ENCODE results near the gene GLIPR1L2.
"Not testable (repeated sequence)": the region's sequence is repeated elsewhere in the genome, so short reads cannot be mapped to it uniquely, and the experiment has no call there.

Gene GLIPR1L2

DNA sequence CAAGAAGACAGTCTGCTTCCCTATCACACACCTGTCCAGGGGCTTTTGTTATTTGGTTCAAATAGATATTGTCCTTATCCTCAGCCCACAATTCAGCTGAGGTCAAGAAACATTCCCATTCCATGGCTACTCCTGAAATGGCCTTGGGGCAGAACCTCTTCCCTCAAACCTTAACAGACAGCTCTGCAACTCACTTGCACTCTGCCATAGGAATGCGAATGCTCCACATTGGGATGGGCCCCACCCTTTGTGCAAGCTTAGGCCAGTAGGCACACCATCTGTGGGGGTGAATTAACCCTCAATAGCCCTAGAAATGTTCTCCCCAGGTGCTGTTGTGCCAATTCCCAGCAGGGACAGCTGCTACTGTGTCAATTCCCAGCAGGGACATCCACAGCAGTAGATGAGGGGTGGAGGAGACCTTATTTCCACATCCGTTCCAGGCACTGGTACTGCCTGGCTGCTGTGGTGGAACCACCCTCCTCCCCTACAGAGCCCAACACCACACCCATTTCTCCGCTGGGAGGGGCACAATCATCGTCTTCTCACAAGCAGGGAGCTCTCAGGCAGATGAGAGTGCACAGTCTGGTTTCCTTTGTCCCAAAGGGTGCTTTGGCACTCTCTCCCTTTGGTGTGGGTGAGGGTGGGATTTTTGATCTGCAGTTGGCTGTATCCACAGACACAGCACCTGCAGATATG lies 47.3 kb downstream of the GLIPR1L2 start:
- DNase-seq: no peak

DNA sequence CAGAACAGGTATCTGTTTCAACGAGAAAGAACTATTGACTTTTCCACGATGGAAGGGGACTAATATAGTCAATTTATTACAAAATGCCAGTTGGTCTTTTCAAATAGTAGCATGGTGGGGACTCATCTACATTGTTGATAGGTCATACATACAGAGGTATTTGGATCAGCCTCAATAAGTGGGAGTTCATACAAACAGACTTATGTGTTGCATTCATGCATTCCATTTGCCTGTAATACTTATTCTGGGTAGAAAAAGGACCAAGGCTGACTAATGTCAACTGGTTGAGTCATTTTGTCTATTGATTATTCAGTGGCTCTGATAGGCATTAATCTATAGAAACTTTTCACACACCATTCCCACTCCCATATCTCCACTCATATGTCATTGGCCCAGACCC lies 48.2 kb downstream of the GLIPR1L2 start:
- no peak for DNase-seq

DNA sequence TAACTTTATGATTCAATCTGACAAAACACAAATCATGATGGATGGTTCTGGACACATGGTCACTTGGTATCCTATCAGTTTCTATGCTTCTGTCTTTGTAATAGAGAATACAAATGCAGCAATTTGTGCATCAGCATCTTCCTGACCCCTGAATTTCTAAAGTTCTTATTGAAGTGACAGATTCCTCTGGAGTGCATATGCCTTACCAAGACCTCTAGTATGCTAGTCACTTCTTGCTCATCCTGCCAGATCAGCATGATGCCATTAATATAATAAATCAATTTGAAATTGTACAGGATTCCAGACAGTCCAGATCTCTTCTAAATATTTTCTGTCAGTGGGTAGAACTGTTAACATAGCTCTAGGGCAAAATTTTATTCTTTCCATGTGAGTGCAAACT lies 49.0 kb downstream of the GLIPR1L2 start:
- no peak for DNase-seq

DNA sequence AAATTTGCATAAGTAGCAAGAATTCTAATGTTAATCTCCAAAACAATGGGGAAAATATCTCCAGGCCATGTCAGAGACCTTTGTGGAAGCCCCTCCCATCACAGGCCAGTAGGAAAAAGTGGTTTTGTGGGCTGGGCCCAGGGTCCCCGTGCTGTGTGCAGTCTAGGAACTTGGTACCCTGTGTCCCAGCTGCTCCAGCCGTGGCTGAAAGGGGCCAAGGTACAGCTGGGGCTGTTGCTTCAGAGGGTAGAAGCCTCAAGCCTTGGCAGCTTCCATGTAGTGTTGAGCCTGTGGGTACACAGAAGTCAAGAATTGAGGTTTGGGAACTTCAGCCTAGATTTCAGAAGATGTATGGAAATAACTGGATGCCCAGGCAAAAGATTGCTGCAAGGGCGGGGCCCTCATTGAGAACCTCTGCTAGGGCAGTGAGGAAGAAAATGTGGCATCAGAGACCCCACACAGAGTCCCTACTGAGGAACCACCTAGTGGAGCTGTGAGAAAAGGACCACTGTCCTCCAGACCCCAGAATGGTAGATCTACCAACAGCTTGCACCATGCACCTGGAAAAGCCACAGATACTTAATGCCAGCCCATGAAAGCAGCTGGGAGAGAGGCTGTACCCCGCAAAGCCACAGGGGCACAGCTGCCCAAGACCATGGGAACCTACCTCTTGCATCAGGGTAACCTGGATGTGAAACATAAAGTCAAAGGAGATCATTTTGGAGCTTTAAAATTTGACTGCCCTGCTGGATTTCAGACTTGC lies 51.0 kb downstream of the GLIPR1L2 start:
- not testable (repeated sequence) for DNase-seq

DNA sequence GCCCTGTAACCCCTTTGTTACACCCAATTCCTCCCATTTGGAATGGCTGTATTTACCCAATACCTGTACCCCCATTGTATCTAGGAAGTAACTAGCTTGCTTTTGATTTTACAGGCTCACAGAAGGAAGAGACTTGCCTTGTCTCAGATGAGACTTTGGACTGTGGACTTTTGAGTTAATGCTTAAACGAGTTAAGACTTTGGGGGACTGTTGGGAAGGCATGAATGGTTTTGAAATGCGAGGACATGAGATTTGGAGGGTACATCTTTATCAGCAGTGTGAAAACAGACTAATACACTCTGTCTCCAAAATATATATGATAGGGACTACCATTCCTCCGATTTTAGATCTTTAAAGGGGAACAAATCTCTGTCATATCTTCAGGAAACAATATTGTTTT lies 51.6 kb downstream of the GLIPR1L2 start:
- not testable (repeated sequence) for DNase-seq

DNA sequence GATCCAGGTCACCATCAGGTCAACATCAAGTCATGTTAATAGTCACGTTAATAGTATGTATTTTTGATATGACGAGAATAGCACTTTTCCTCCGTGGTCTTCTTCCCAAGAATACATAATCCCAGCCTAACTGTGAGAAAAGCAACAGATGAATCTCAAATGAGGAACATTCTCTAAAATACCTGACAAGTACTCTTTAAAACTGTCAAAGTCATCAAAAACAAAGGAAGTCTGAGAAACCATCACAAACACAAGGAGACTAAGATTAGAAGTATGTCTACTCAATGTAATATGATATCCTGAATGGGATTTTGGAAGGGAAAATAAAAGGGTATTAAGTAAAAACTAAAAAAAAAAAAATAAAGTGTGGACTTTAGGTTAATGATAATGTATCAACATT lies 52.8 kb downstream of the GLIPR1L2 start:
- DNase-seq: no peak

DNA sequence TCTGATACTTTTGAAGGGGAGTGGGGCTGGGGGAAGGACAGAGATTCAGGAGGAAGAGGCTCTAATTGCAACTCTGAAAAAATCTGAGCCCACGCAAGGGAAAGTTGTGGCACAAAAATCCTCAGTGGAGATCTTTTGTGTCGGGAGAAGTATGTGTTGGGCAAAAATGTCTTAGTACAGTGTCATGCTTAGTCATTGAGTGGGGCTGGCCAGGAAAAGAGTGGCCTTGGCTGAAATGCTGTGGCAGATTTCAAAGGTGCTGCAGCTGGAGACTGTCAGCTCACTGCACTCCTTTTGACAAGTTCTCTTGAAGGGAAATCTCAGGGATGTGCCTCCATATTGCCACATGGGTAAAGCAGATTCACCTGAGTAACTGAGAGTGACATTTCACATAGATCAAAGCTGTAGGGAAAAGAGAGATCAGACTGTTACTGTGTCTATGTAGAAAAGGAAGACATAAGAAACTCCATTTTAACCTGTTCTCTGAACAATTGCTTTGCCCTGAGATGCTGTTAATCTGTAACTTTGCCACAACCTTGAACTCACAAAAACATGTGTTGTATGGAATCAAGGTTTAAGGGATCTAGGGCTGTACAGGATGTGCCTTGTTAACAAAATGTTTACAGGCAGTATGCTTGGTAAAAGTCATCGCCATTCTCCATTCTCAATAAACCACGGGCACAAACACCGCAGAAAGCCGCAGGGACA lies 53.7 kb downstream of the GLIPR1L2 start:
- DNase-seq: no peak

DNA sequence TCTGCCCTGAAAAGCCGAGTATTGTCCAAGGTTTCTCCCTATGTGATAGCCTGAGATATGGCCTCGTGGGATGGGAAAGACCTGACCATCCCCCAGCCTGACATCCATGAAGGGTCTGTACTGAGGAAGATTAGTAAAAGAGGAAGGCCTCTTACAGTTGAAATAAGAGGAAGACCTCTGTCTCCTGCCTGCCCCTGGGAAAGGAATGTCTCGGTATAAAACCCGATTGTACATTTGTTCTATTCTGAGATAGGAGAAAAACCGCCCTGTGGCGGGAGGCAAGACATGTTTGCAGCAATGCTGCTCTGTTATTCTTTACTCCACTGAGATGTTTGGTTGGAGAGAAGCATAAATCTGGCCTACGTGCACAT lies 54.2 kb downstream of the GLIPR1L2 start:
- DNase-seq: not testable (repeated sequence)

DNA sequence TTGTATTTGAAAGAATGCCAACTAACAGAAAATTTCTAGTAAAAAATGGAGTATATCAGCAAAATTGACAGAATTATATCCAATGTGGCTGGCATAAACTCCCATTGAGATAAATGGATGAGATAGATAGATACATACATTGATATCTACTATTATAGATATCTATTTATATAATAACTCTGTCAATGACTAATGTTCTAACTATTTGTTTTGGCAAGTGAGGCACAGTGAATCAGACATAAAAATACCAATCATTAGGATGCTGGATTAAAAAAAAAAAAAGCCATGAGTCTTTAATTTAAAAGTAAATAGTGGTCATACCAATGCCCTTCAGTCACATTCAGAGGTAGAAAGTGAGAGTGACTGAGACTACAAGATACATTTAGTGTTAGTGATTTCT lies 56.0 kb downstream of the GLIPR1L2 start:
- no peak for DNase-seq

DNA sequence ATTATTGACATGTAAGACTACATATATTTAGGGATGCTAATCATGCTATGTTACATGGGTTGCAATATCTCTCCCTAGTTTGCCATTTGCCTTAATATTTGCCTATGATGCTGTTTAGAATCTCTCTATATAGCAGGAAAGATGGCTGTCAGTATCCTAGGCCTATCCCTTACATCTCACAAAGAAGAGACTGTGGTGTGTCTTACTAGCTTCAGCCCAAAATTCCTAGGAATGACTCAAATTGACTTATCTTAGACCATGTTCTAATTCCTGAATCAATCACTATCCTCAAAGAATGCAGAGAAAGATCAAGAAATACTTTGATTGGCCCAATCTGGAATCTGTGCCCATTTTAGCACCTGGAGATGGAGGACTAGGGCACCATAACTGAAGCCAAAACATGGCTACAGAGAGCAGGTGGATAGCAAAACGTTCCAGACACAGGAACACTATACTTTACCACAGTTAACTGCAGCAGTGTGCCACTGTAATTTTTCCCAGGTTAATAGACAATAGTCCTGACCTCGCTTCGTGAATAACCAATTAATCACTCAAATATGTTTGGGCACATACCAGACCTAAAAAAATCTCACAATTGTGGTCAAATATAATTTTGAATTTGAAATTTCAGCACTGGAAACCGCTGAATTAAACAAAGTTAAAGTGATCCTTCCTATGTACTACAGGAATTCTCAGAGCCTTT lies 57.0 kb downstream of the GLIPR1L2 start:
- DNase-seq: no peak

DNA sequence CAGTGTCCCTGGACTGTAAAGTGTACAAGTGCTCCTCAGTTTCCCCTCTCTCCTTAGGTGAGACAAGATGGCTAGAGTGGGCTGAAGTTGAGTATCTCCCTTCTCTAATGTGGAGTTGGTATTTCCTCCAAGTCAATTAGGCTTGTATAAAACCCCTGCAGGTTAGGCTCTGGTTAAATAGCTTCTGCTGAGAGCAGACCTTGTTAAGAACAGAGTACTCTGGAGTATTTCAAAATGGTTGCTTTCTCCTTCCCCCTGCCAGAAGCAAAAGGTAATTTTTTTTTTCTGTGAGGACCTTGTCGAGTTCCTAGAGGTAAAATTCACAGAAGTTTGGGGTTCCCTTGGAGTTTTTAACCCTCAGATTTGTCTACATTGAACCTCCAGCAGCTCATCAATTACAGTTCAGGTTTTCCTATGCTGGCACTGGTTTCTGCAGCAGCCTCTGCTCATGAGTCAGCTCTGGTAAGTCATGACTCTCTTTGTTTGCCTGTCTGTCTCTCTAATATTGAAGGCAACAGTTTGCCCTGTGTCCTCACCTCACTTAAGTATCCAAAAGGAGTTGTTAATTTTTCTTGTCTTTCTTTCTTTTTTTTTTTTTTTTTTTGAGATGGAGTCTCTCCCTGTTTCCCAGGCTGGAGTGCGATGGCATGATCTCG lies 61.9 kb downstream of the GLIPR1L2 start:
- no peak for DNase-seq

DNA sequence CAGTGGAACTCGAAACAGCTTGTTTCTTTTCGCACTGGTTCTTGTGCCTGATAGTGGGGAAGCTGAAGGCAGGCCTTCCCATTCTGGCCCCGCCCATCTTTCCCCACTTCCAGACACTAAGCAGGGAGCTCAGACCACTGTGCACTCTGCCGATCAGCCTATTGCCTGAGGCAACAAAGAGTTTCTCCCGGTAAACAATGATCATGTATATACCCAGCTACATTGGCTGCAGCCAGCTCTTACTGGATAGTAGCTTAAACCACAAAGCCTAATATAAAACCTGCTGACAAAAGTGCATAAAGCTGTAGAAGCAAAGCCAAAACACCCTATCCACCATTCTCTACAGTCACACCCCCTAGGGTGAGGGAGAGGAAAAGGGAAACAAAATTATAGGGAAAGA lies 65.0 kb downstream of the GLIPR1L2 start:
- no peak for DNase-seq

DNA sequence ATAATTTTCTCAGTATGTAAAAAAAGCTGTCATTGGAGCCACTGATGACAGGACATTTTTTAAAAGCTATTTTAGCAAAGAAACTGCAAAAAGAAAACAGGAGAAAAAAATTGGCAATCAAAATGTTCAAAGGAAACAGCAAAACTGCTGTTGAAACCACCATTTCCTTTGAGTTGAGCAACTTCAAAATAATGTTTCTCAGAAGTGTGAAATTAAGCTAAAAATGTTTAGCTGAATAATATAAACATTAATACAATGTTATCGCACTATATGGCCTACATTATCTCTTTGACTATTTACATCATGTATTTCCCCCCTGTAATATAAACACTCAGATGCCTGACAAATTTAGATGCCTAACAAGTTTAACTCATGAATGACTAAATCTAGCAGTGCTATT lies 66.3 kb downstream of the GLIPR1L2 start:
- DNase-seq: no peak

DNA sequence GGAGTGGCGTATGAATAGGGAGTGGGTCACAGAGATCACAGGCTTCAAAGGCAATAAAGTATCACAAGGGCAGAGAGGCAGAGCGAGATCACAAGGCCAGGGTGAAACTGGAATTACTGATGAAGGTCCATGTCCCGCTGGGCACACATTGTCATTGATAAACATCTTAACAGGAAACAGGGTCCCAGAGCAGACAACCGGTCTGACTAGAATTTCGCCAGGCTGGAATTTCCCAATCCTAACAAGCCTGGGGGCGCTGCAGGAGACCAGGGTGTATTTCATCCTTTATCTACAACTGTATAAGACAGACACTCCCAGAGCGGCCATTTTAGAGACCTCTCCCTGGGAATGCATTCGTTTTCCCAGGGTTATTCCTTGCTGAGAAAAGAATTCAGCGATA lies 67.0 kb downstream of the GLIPR1L2 start:
- not testable (repeated sequence) for DNase-seq

DNA sequence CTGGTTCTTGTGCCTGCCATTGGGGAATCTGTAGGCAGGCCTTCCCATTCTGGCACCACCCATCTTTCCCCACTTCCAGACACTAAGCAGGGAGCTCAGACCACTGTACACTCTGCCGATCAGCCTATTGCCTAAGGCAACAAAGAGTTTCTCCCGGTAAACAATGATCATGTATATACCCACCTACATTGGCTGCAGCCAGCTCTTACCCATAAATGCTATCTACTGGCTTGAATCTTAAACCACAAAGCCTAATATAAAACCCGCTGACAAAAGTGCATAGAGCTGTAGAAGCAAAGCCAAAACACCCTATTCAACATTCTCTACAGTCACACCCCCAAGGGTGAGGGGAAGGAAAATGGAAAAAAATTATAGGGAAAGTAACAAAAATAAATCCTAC lies 68.9 kb downstream of the GLIPR1L2 start:
- DNase-seq: no peak

DNA sequence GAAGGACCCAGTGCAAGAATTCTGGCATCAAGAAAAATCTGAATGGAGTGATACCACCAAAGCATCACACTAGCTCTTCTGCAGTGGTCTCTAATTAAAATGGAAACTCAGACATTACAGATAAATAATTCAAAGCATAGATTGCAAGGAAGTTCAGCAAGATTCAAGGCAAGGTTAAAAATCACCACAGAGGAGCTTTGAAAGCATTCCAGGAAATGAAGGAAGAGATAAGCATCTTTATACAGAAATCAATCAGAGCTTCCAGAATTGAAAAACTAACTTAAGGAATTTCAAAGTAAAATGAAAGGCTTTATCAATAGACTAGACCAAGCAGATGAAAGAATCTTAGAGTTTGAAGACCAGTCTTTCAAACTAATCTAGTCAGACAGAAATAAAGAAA lies 69.3 kb downstream of the GLIPR1L2 start:
- DNase-seq: no peak

DNA sequence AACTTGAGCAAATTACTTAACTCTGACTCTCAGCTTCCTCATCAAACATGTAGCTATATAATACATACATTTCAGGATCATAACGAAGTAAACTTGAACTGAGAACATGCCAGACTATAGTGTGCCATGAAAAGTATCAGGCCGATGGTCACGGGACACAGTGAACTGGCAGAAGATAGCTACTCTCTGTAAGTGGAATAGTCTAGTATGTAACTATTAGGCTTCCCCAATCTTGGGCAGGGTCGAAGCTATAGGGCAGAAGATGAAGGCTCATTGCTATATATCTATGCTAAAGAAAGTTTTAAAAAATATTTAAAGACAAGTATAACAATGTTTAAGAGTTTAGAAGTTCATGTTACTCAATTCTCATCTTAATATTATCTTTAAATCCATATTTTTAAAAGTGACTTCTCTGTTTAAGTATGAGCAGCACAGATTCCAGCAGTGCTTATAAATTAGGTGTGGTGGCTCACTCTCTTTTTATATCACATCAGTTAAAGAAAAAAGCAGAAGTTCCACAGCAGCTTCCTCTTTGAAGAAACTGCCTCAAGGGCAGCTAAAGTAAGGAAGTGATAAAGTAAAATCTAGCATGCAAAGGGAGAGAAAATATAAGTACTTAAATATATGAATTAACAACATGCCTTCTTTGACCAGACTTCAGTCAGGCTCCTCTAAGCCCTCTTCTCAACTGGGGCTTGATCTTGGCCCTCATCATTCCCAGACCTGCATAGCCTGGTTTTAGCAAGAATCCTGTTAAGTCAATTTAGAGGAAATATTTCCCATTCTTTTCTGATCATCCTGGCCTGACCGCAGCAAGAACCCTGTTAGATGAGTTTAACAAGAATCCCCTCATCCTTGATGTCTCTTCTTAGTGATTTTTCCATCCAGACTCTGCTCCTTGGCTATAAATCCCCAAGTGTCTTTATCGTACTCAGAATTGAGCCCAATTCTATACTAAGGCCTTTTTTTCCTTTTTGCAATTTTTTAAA lies 81.3 kb downstream of the GLIPR1L2 start:
- no peak for DNase-seq

DNA sequence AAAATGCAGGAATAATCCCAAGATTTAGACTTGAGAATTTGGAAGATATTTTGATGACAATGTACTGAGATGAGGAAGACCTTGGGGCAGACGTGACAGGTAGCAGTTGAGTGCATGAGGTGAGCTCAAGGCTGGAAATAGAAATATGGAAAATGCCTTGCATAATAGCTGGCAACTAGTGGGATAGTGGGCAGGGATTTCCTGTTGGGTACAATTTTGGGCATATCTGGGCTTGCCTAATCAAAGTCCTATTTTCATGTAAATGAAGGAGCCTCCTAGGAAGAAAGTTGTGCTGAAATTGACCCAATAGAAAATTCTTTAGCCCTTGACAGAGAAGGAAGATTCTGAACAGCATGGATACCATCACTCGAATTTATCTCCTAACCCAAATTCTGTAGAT lies 83.2 kb downstream of the GLIPR1L2 start:
- no peak for DNase-seq

DNA sequence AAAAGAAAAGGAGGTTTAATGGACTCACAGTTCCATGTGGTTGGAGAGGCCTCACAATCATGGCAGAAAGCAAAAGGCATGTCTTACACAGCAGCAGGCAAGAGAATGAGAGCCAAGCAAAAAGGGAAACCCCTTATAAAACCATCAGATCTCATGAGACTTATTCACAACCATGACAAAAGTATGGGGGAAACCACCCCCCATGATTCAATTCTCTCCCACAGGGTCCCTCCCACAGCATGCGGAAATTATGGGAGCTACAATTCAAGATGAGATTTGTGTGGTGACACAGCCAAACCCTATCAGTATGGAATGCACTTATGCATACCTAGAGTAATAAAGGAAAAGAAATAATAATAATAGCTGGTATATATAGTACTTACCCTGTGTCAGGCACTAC lies 85.2 kb downstream of the GLIPR1L2 start:
- no peak for DNase-seq

DNA sequence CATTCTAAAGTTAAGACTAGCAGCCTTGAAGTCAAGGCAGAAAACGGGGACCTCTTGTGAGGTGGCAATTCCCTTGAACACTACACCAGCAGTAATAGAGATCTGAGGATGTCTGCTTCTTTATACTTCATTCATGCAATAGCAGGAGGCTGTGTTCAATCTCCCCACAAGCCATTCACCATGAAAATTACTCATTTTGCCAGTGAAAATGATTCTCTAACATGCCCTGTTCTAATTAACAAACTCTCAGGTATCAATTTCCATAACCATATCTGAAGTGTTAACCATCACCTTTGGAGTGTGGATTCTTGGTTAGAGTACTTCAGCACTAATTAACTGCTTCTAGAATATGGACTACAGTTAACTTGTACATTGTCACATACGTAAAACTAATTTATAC lies 86.2 kb downstream of the GLIPR1L2 start:
- no peak for DNase-seq

DNA sequence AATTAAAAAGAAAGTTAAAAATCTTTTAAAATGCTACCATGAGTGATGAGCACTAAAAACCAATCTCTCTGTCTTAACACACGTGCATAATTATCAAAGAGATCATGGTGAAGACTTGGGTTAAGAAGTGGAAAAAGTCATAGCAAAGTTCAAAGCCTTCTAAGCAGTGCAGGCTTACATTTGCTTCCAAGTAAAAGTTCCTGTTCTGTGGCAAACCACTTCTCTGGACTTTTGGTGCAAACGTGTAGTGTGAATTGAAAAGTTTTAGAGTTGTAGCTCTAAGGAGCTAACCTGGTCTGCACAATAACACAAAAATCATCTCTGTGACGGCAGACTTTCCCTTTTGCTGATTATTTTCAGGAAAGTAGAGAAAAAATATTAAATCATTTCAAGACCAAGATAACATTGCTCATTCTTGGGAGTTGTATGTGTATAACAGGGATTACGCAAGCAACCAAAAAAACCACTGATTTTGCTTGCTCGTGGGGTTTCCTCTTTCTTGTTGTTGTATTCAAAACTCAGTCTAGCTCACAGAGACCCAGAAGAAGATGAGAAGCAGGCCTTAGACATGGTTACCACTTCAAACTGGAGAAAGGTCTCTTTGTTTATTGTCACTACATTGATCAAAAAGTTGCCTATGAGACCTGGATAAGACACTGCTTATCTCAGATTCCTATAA lies 87.4 kb downstream of the GLIPR1L2 start:
- DNase-seq: no peak
